ENCODE measurements around the gene RNF223. TPM values are rescaled to one million over a fixed set of nuclear protein-coding genes. Genes with fewer than 3 reads are reported as not detected.

The RNF223 gene
- total RNA-seq, 1 donor from 2014 or later: not detected

DNA sequence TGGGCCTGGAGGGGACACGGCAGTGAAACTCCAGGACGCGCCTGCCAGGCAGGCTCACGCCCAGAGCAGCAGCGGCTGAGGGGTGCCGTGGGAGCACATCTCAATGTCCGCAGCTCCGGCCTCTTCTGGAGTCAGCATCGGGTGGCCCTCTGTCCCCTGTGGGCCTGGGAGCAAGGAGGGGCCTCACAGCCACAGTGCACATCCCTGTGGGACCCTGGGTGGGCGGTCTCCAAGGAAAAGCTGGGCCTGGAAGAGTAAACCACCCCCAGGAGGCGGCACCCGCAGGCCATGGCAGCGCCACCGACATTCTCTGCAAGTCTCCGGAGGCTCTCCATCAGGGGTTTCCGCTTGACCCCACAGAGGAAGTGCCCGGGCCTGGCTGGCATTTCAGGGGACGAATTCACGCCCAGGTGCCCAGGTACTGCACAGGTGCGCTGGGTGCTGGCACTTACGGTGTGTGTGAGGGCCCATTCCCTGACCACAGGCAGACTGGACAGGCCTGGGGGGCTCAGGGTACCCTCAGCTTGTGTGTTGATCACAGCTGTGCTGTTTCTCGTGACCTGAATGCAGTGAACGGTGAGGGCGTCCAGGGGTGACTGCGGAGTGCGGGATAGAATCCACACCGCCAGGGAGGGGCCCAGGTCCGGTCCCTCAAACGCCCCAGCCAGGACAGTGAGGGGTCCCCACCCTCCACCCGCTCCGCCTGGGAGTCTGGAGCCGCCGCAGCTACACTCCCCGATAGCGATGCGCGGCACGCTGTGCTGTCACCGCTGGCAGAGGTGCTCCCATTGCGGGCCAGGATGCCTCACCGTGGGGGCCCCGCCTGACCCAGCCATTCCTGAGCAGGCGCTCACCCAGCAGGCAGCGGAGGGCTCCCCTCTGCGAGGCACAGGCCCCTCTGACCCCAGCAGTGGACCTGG is 16.6 kb upstream of the RNF223 start:
- H3K4me3 ChIP-seq: no peak overlapping the region
- no peak overlapping the region for H3K9ac ChIP-seq
- no peak overlapping the region for H3K27ac Mint-ChIP-seq
- DNase-seq (ENCODE audit: low spot score): no peak
- H3F3A ChIP-seq (ENCODE audit: low read depth): no peaks in the 10 kb centered on the region
- no peaks in the 10 kb centered on the region for H4K20me1 ChIP-seq (ENCODE audit: low read depth)
- H3K79me2 ChIP-seq (ENCODE audit: low read depth): no peaks in the 10 kb centered on the region
- H3K4me3 Mint-ChIP-seq: no peak overlapping the region
- TF ChIP-seq EZH2phosphoT487 (IDR thresholded peaks at IDR 0.05) (no peak), EZH2 (IDR thresholded peaks at IDR 0.05) (no peak)
- TF ChIP-seq, protein P1, sequence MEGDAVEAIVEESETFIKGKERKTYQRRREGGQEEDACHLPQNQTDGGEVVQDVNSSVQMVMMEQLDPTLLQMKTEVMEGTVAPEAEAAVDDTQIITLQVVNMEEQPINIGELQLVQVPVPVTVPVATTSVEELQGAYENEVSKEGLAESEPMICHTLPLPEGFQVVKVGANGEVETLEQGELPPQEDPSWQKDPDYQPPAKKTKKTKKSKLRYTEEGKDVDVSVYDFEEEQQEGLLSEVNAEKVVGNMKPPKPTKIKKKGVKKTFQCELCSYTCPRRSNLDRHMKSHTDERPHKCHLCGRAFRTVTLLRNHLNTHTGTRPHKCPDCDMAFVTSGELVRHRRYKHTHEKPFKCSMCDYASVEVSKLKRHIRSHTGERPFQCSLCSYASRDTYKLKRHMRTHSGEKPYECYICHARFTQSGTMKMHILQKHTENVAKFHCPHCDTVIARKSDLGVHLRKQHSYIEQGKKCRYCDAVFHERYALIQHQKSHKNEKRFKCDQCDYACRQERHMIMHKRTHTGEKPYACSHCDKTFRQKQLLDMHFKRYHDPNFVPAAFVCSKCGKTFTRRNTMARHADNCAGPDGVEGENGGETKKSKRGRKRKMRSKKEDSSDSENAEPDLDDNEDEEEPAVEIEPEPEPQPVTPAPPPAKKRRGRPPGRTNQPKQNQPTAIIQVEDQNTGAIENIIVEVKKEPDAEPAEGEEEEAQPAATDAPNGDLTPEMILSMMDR (IDR thresholded peaks at IDR 0.05): no peak
- peaks cover 5% of the 10 kb centered on the region for H3K9me3 Mint-ChIP-seq
- peaks cover 5% of the 10 kb centered on the region for H3K36me3 Mint-ChIP-seq
- peaks cover 3% of the 10 kb centered on the region for H3K4me1 Mint-ChIP-seq
- H3K27me3 Mint-ChIP-seq (ENCODE audit: insufficient read depth, low read depth): peaks cover 2% of the 10 kb centered on the region
- H3K27me3 ChIP-seq: no peaks in the 10 kb centered on the region
- H3K27ac ChIP-seq: no peak overlapping the region
- H3K4me1 ChIP-seq: no peaks in the 10 kb centered on the region
- no peaks in the 10 kb centered on the region for H3K36me3 ChIP-seq
- no peaks in the 10 kb centered on the region for H3K9me3 ChIP-seq (ENCODE audit: low read depth)
- H2AFZ ChIP-seq (replicated peaks): no peak overlapping the region
- no peak overlapping the region for H3K4me2 ChIP-seq

DNA sequence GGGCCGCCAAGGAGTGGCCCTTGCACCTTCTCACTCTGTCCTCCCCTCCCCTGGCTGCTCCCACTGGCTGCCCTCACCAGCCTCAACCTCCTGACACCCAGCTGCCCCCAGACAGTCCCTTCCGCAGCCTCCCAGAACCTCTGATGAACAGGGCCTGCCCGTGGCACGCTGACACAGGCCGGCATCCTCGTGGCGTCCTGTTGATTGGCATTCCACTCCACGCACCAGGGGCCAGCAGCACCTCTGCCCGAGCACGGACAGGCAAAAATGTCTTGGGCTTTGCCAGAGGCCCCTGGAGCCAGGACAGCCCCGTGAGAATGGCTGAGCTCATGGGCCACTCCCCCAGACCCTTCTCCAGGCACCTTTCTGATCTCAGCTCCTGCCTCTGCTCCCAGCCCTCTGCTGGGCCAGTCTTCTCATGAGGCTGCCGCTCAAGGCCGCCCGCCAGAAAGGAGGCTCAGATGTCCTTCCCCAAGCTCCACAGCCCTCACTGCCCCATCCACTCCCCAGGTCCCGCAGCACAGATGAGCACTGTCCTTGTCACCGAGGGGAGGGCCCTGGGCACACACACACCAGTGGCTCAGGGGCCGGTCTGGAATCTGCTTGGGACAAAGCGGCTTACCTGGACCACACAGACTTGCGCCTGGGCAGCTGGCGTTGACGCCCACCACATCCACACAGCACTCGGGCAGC is 15.8 kb upstream of the RNF223 start:
- Mint-ChIP-seq H3K36me3 (peaks cover 5% of the 10 kb centered on the region), H3K27me3 (ENCODE audit: insufficient read depth, low read depth) (peaks cover 2% of the 10 kb centered on the region), H3K4me1 (peaks cover 3% of the 10 kb centered on the region), H3K4me3 (no peak overlapping the region), H3K9me3 (peaks cover 3% of the 10 kb centered on the region), H3K27ac (no peak overlapping the region)
- Histone ChIP-seq H3K4me1 (no peaks in the 10 kb centered on the region), H3K36me3 (no peaks in the 10 kb centered on the region), H3K27ac (no peak overlapping the region), H3K27me3 (no peaks in the 10 kb centered on the region), H2AFZ (replicated peaks) (no peak overlapping the region), H3F3A (ENCODE audit: low read depth) (no peaks in the 10 kb centered on the region), H4K20me1 (ENCODE audit: low read depth) (no peaks in the 10 kb centered on the region), H3K9me3 (ENCODE audit: low read depth) (no peaks in the 10 kb centered on the region), H3K4me3 (no peak overlapping the region), H3K9ac (no peak overlapping the region), H3K4me2 (no peak overlapping the region), H3K79me2 (ENCODE audit: low read depth) (no peaks in the 10 kb centered on the region)
- no peak for TF ChIP-seq EZH2phosphoT487 (IDR thresholded peaks at IDR 0.05)
- TF ChIP-seq, protein P1 (IDR thresholded peaks at IDR 0.05): no peak
- TF ChIP-seq EZH2 (IDR thresholded peaks at IDR 0.05): no peak
- DNase-seq (ENCODE audit: low spot score): no peak

DNA sequence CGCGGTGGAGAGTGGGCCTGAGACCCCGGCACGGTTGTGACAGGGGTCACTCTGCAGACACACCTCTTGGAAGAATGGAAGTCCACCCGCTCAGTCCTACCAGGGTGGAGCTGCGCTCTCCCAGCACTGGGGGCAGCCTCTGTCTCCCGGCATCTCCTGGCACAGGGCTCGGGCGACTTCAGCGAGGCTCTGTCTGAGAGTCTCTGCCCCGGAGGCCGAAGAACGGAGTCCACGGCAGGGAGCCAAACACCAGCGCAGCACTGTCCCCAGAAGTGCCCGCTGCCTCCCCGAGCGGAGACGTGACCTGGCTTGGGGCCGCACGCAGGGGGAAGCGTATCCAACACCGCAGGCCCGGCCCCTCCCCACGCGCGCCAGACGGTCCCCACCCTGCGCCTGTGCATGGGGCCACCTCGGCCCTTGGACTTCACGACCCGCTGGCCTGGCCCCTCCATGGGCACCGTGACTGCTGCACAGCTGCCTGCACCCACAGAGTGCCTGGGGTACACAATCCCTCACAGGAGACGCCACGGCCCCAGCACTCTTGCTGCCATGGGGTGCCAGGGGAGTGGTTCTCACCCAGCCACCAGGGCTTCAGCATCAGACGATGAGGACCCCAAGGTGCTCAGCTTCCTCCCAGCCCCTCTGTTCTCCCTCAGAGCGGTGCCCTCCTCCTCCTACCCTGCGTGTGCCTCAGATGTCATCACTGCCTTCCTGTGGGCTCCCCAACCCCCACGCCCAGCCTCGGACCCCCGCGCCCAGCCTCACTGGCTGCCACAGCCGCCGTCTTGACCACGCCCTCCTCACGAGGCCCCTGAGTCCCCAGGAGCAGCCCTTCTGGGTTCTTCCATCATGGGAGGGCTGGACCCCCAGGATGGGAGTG is 14.9 kb upstream of the RNF223 start:
- no peak overlapping the region for H3K9ac ChIP-seq
- Mint-ChIP-seq H3K27me3 (ENCODE audit: insufficient read depth, low read depth) (peaks cover 2% of the 10 kb centered on the region), H3K9me3 (no peaks in the 10 kb centered on the region), H3K27ac (no peak overlapping the region), H3K4me1 (peaks cover 3% of the 10 kb centered on the region), H3K4me3 (no peak overlapping the region), H3K36me3 (peaks cover 5% of the 10 kb centered on the region)
- no peaks in the 10 kb centered on the region for H3F3A ChIP-seq (ENCODE audit: low read depth)
- H4K20me1 ChIP-seq (ENCODE audit: low read depth): no peaks in the 10 kb centered on the region
- H3K27me3 ChIP-seq: no peaks in the 10 kb centered on the region
- H3K4me1 ChIP-seq: no peaks in the 10 kb centered on the region
- H2AFZ ChIP-seq (replicated peaks): no peak overlapping the region
- H3K4me3 ChIP-seq: no peak overlapping the region
- H3K79me2 ChIP-seq (ENCODE audit: low read depth): no peaks in the 10 kb centered on the region
- no peak for DNase-seq (ENCODE audit: low spot score)
- H3K36me3 ChIP-seq: no peaks in the 10 kb centered on the region
- no peak overlapping the region for H3K27ac ChIP-seq
- TF ChIP-seq EZH2phosphoT487 (IDR thresholded peaks at IDR 0.05) (no peak), EZH2 (IDR thresholded peaks at IDR 0.05) (no peak)
- TF ChIP-seq, protein P1 (IDR thresholded peaks at IDR 0.05): no peak
- H3K9me3 ChIP-seq (ENCODE audit: low read depth): no peaks in the 10 kb centered on the region
- H3K4me2 ChIP-seq: no peak overlapping the region

All from neural progenitor cell (in vitro differentiated cells).